Glomerular endothelial cell (primary cell): ENCODE measurements around the gene OSBPL9. TPM values are rescaled to one million over a fixed set of nuclear protein-coding genes. Genes with fewer than 3 reads are reported as not detected.
"Not testable (repeated sequence)": the region's sequence is repeated elsewhere in the genome, so short reads cannot be mapped to it uniquely, and the experiment has no call there.

Experiments
- DNase-seq: peaks from one replicate; pipeline ENCODE4 v3.0.0-alpha.2; 2011; ENCODE audit warnings: low read depth, low spot score; ENCODE audit errors: extremely low read depth
- total RNA-seq: library from RNA; depleted of rRNA; stranded (reverse); fragments of >200 nt; gene quantifications from 2 replicates; pipeline ENCODE4 v1.2.3, GENCODE V29; 2015

OSBPL9 gene
- total RNA-seq, 1 donor from 2014 or later, result 72.6 TPM

- no peak for DNase-seq
These were observed 82.5 kb downstream of the OSBPL9 start for GRCh38 chr1:51699391-51699790.

- not testable (repeated sequence) for DNase-seq
These were observed 84.9 kb downstream of the OSBPL9 start for GRCh38 chr1:51701782-51702181.

- DNase-seq, result not testable (repeated sequence)
These were observed 85.3 kb downstream of the OSBPL9 start for GRCh38 chr1:51702220-51702619.

- DNase-seq, result no peak
These were observed 88.1 kb downstream of the OSBPL9 start for GRCh38 chr1:51705035-51705434.

DNA sequence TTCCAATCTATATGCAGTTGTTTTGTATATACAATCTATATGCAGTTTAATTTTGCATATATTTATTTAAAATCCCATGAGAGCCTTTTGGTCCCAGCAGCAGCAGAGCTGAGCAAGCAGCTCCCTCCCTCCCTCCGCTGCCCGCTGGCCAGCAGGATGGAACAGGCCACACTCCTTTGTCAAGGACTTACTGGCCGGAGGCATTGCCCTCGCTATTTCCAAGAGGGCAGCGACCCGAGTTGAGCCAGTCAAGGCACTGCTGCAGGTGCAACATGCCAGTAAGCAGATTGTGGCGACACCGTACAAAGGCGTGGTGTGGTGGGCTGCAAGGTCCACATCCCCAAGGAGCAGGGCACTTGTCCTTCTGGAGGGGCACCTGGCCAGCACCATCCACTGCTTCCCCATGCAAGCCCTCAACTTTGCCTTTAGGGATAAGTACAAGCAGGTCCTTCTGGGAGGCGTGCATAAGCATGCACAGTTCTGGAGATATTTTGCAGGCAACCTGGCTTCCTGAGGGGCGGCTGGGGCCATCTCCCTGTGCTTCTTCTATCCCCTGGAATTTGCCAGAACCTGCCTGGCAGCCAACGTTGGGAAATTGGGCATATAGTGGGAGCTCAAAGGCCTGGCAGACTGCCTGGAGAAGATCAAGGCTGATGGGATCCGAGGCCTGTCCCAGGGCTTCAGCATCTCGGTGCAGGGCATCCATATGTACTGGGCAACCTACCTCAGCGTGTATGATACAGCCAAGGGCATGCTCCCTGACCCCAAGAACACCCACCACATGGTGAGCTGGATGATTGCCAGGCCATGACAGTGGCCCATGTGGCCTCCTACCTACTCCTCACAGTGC, 92.2 kb downstream of the OSBPL9 start:
- DNase-seq, result no peak

DNA sequence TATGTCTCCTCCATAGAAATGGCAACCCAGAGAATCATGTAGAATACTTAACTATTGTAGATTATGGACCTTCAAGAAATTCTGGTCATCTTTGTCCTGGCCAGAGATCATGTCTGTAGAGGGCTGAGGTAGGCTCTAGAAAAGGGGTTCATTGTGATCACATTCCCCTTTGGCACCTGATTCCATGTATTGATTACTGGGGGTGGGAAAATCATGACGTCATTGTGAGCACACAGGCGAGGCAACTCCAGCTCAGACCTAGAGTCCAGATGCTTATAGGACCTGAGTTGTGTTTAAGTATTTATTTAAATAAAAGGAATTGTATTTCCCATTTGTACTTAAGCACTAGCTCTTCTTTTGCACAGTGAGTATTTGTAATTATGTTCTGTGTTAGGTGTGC, 93.1 kb downstream of the OSBPL9 start:
- no peak for DNase-seq

DNA sequence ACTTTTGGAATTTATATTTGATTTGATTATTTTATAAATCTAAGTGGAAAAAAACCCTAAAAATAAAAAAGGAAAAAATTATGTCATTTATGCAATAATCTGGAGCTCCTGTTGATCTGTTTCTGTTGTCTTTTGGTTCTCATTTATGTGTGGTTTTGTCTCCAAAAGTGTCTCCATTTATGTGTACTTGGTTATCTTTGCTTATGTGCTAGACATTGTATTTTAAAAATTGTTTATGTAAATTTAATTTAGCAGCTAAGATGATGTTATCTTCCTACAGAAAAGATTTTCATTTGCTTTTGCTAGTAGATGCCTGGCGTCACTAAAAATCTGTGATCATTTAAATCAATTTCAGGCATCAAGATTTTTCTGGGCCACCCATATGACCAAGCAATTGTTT, 95.7 kb downstream of the OSBPL9 start:
- no peak for DNase-seq

- DNase-seq, result no peak
These were observed 97.6 kb downstream of the OSBPL9 start for GRCh38 chr1:51714374-51715019.

GRCh38 chr1:51715369-51715768, 98.5 kb downstream of the OSBPL9 start:
- DNase-seq, result no peak

DNA sequence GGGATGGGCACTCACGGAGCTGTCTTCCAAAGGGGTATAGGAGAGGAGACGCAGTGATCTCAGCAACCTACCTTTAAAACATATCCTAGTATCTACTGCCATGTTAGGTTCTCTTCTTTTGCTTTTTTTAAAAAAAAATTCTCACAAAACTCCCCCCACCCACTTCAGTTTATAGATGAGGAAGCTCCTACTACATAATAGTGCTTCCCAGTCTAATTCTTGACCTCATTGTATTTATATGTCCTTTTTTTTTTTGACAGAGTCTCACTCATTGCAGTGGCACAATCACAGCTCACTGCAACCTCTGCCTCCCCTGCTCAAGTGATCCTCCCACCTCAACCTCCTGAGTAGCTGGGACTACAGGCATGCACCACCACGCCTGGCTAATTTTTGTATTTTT, 99.9 kb downstream of the OSBPL9 start:
- DNase-seq, result no peak

DNA sequence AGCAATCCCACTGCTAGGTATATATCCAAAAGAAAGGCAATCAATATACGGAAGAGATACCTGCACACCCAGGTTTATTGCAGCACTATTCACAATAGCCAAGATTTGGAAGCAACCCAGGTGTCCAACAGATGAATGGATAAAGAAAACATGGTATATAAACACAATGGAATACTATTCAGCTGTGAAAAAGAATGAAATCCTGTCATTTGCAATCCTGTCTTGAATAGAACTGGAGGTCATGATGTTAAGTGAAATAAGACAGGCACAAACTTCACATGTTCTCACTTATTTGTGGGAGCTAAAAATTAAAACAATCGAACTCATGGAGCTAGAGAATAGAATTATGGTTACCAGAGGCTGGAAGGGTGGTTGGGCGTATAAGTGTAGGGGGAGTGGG, 101.0 kb downstream of the OSBPL9 start:
- DNase-seq, result no peak

GRCh38 chr1:51719146-51719545, 102.3 kb downstream of the OSBPL9 start:
- no peak for DNase-seq

DNA sequence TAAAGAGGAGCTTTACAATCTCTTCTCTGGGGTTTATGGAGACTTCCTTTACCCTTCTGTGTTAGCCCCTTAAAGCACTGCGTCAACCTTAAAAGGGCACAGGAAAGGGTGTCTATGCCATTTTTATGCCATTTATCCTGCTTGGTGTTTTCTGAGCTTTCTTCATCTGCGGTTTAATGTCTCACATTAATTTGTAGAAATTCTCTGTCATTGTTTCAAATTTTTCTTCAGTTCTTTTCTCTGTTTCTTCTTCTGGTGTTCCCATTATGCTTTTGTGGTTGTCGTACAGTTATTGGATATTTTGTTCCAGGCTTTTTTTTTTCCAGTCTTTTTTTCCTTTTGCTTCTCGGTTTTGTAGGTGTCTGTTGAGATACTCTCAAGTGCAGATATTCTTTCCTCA, 107.9 kb downstream of the OSBPL9 start:
- DNase-seq, result no peak

- no peak for DNase-seq
These were observed 109.2 kb downstream of the OSBPL9 start for GRCh38 chr1:51726051-51726450.

- DNase-seq, result no peak
These were observed 109.8 kb downstream of the OSBPL9 start for GRCh38 chr1:51726544-51727225.

DNA sequence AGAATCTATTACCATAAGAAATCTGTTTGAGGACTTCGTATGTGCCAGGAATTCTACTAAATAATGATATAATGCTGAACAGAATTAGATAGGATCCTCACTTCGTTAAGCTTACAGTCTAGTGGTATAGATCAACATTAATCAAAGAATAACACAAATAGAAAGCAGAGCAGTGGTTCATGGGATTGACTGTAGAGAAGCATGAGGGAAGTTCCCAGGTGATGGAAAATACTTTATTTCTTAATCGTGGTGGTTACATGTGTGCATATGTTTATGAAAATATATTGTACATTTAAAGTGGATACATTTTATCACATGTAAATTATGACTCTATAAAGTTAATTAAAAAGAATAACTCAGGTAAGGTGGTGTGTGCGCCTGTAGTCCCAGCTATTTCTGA, 110.5 kb downstream of the OSBPL9 start:
- DNase-seq, result no peak

DNA sequence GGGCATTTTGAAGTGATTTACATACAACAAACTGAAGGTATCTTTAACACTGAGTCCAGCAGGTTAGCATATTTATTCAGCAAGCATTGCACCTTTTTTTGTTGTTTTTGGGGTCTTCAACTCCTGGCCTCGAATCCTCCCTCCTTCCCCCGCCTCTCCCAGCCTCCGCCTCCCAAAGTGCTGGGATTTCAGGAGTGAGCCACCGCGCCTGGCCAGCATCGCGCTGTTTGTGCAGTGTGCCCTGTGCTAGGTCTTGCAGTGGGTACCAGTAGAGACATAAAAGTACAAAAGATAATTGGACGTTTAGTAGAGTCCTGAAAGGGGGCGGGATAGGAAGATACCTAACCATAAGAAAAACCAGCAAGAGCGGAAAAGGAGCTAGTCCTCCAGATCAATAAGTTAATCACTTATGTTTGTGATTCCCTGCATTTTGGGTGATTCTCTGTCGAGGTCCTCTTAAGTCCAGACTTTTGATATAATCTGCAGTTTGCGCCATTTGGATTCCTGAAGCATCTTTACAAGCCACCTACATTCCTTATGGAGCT, 111.8 kb downstream of the OSBPL9 start:
- no peak for DNase-seq

DNA sequence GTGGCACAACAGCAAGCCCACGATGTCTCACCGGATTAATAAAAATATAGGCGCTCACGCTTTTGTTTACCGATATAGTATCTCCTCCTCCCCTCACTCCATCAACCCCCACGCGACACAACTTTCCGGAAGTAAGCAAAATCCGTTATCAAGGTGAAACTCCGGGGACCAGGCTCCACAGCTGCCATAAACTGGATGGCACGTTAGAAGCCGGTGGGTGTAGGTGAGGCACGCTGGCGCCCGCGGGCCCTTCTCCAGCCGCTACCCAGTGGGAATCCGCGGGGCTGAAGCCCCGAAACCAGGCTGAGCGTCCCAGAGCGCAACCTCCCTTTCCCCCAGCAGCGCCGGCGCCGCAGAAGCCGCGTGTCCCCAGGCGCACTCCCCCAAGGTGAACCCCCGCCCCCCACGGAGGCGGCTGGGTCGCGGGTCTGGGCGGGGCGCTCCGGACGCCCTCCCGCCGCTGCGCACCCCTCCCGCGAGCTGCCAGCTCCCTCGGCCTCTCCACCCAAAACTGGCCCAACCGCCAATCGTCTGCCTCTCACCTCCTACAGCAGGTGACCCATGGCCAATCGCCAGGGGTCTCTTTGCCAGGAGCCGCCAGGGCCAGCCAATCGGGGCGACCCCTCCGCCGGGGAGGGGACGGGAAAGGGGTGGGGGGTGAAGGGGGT, 112.4 kb downstream of the OSBPL9 start:
- no peak for DNase-seq

- no peak for DNase-seq
These were observed 113.0 kb downstream of the OSBPL9 start for GRCh38 chr1:51729824-51730301.

DNA sequence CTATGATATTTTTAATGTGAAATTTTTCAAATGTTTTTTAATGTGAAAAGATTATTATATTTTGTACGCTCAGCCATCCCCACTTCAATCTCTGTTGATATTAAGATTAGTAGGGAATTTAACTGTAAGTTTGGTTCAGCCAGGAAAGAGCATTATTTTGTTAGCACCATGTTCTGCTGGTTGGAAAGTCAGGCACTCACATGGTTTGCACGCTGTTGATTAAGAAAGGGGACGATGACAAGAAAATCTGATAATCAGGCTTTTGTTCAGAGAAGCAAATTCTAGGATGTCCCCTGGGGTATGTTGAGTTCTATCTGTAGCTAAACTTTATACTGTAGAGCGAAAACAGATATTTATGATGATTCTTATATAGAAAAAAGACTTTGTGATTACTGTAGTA, 115.1 kb downstream of the OSBPL9 start:
- no peak for DNase-seq
